Glutamatergic neuron (in vitro differentiated cells): ENCODE measurements around the gene RNF148. TPM values are rescaled to one million over a fixed set of nuclear protein-coding genes. Genes with fewer than 3 reads are reported as not detected.

Experiments
- DNase-seq: peaks from one replicate; pipeline ENCODE4 v3.0.0; 2022
- H3K27ac Mint-ChIP-seq: one replicate; pipeline ENCODE4 v1.8.0; 2020; ENCODE audit warnings: mild to moderate bottlenecking, mixed read lengths, inconsistent platforms; ENCODE audit not compliant: unreplicated experiment
- H3K27me3 Mint-ChIP-seq: one replicate; pipeline ENCODE4 v1.8.0; 2020; ENCODE audit warnings: mild to moderate bottlenecking, moderate library complexity, mixed read lengths, inconsistent platforms; ENCODE audit not compliant: unreplicated experiment
- H3K36me3 Mint-ChIP-seq: one replicate; pipeline ENCODE4 v1.8.0; 2020; ENCODE audit warnings: mild to moderate bottlenecking, mixed read lengths, inconsistent platforms; ENCODE audit not compliant: unreplicated experiment
- H3K4me1 Mint-ChIP-seq: one replicate; pipeline ENCODE4 v1.8.0; 2020; ENCODE audit warnings: mild to moderate bottlenecking, low read depth, mixed read lengths, inconsistent platforms; ENCODE audit not compliant: unreplicated experiment
- H3K4me3 Mint-ChIP-seq: one replicate; pipeline ENCODE4 v1.8.0; 2020; ENCODE audit warnings: mild to moderate bottlenecking, mixed read lengths, inconsistent platforms; ENCODE audit not compliant: unreplicated experiment
- H3K9me3 Mint-ChIP-seq: one replicate; pipeline ENCODE4 v1.8.0; 2020; ENCODE audit warnings: mild to moderate bottlenecking, moderate library complexity, mixed read lengths, inconsistent platforms; ENCODE audit not compliant: unreplicated experiment
- total RNA-seq: library from RNA; stranded (reverse); fragmentation: NEBNext Ultra II Directional; extraction: Animal tissue kit (Norgen Biotek cat#: 25700); gene quantifications from one replicate; pipeline ENCODE4 v1.2.1, GENCODE V29; 2021; ENCODE audit not compliant: unreplicated experiment
- TF ChIP-seq, protein P1 (sequence below): fragments of 200-600 bp; sonication (generic); IDR thresholded peaks from one replicate; pipeline ENCODE4 v1.5.0; 2021; ENCODE audit not compliant: partially characterized antibody, unreplicated experiment

RNF148 gene
- total RNA-seq, 1 donor from 2014 or later, result not detected

DNA sequence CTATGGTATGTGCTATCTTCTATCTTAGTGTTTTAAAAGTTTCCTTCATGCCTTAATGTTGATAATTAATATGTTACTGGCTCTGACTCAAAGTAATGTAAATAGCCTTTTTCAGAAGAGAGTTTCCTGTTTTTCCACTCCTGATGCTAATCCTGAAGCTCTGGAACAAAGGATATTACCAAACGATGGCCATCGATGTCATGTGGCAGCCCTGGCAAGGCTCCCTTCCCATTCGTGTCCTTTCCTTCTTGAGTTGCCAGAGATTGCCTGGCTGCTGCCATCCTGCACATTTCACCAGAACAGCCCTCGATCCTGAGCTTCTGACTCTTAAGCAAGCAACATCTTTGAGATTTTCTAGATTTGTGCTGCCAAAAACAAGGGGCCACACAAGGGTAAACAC lies 49.8 kb downstream of the RNF148 start:
- Mint-ChIP-seq H3K9me3 (no peaks in the 10 kb centered on the region), H3K27ac (no peak overlapping the region), H3K36me3 (no peaks in the 10 kb centered on the region)

More for the DNA sequence above, 49.8 kb downstream of the RNF148 start:
- Mint-ChIP-seq H3K27me3 (no peaks in the 10 kb centered on the region), H3K4me1 (no peaks in the 10 kb centered on the region), H3K4me3 (no peak overlapping the region)
- DNase-seq, result no peak
- TF ChIP-seq, protein P1, sequence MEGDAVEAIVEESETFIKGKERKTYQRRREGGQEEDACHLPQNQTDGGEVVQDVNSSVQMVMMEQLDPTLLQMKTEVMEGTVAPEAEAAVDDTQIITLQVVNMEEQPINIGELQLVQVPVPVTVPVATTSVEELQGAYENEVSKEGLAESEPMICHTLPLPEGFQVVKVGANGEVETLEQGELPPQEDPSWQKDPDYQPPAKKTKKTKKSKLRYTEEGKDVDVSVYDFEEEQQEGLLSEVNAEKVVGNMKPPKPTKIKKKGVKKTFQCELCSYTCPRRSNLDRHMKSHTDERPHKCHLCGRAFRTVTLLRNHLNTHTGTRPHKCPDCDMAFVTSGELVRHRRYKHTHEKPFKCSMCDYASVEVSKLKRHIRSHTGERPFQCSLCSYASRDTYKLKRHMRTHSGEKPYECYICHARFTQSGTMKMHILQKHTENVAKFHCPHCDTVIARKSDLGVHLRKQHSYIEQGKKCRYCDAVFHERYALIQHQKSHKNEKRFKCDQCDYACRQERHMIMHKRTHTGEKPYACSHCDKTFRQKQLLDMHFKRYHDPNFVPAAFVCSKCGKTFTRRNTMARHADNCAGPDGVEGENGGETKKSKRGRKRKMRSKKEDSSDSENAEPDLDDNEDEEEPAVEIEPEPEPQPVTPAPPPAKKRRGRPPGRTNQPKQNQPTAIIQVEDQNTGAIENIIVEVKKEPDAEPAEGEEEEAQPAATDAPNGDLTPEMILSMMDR, result no peak

Other genes with a start within 250 kb of the RNF148 start
- gene RNF133, start 3.8 kb downstream of the RNF148 start, total RNA-seq, result not detected
- gene CADPS2, start 183.5 kb upstream of the RNF148 start, total RNA-seq, result 0.22 TPM